Esophagus muscularis mucosa (tissue), 4 donors: ENCODE results near the gene LPAR1.

Experiments used
- EP300 ChIP-seq: sonication (generic); formaldehyde crosslinking; IDR thresholded peaks from one replicate; pipeline ENCODE4 v1.6.1; 2017; ENCODE audit warnings: antibody characterized with exemption
- POLR2A ChIP-seq: fragments of 450-650 bp; IDR thresholded peaks from one replicate; pipeline ENCODE4 v1.6.1; 2017; ENCODE audit warnings: antibody characterized with exemption, moderate library complexity, mild to moderate bottlenecking, low read depth
- POLR2AphosphoS5 ChIP-seq, 2 donors: sonication (generic); formaldehyde crosslinking; IDR thresholded peaks; one replicate each; pipeline ENCODE4 v1.6.1; 2017; ENCODE audit warnings: antibody characterized with exemption in 2 of 2
- TF ChIP-seq, protein P1 (sequence below), 3 experiments: fragments of 200-600 bp in 2 of 3; fragments of 450-650 bp in 1 of 3; sonication (generic) in 2 of 3; IDR thresholded peaks; one replicate each; pipeline ENCODE4 v1.5.1; 2017 to 2019; ENCODE audit warnings: antibody characterized with exemption in 3 of 3, mild to moderate bottlenecking in 2 of 3, moderate library complexity in 1 of 3

GRCh38 chr9:111052791-111053190 is 14.5 kb upstream of the LPAR1 start:
- no peak for TF ChIP-seq POLR2AphosphoS5 (IDR thresholded peaks at IDR 0.05)
- TF ChIP-seq EP300 = no peak
- TF ChIP-seq, protein P1, sequence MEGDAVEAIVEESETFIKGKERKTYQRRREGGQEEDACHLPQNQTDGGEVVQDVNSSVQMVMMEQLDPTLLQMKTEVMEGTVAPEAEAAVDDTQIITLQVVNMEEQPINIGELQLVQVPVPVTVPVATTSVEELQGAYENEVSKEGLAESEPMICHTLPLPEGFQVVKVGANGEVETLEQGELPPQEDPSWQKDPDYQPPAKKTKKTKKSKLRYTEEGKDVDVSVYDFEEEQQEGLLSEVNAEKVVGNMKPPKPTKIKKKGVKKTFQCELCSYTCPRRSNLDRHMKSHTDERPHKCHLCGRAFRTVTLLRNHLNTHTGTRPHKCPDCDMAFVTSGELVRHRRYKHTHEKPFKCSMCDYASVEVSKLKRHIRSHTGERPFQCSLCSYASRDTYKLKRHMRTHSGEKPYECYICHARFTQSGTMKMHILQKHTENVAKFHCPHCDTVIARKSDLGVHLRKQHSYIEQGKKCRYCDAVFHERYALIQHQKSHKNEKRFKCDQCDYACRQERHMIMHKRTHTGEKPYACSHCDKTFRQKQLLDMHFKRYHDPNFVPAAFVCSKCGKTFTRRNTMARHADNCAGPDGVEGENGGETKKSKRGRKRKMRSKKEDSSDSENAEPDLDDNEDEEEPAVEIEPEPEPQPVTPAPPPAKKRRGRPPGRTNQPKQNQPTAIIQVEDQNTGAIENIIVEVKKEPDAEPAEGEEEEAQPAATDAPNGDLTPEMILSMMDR (IDR thresholded peaks at IDR 0.05) = no peak
- TF ChIP-seq POLR2A = no peak
